Activated T-helper 2 cell treated with anti-CD3 and anti-CD28 coated beads, Interferon-gamma antibody, Interleukin-2, Interleukin-4, amounts not matched to agents 10 μg/mL and 5 μg/mL and 100 μg/mL, durations not matched to agents 14 hours and 24 hours and 36 hours (primary cell): ENCODE data around the gene PGA5. TPM values are rescaled to one million over a fixed set of nuclear protein-coding genes. Genes with fewer than 3 reads are reported as not detected.
"Not testable (repeated sequence)": the region's sequence is repeated elsewhere in the genome, so short reads cannot be mapped to it uniquely, and the experiment has no call there.

Experiments
- DNase-seq: peaks from one replicate; pipeline ENCODE4 v3.0.0; 2021; ENCODE audit warnings: low spot score
- H3K27ac Mint-ChIP-seq: one replicate; pipeline ENCODE4 v1.8.0; 2021; ENCODE audit warnings: mixed read lengths
- H3K27me3 Mint-ChIP-seq: one replicate; pipeline ENCODE4 v1.8.0; 2021; ENCODE audit warnings: low read depth, mixed read lengths
- H3K36me3 Mint-ChIP-seq: one replicate; pipeline ENCODE4 v1.8.0; 2021; ENCODE audit warnings: low read depth, mixed read lengths
- H3K4me1 Mint-ChIP-seq: one replicate; pipeline ENCODE4 v1.8.0; 2021; ENCODE audit warnings: low read depth, mixed read lengths
- H3K4me3 Mint-ChIP-seq: one replicate; pipeline ENCODE4 v1.8.0; 2021; ENCODE audit warnings: low read depth, mild to moderate bottlenecking, moderate library complexity, mixed read lengths
- H3K9me3 Mint-ChIP-seq: one replicate; pipeline ENCODE4 v1.8.0; 2021; ENCODE audit warnings: mixed read lengths
- intact Hi-C: fragments of 100-400 bp; cut with micrococcal nuclease; formaldehyde crosslinking; loops from one replicate; pipeline ENCODE4 v1.15.1; 2023
- total RNA-seq: library from RNA; stranded (reverse); gene quantifications from 2 replicates; pipeline ENCODE4 v1.2.3, GENCODE V29; 2022

The PGA5 gene
- total RNA-seq, 1 donor from 2014 or later, result not detected

GRCh38 chr11:61237130-61237529, 3.8 kb upstream of the PGA5 start:
- H3K4me3 Mint-ChIP-seq, H3K27me3 Mint-ChIP-seq, H3K9me3 Mint-ChIP-seq, H3K36me3 Mint-ChIP-seq, intact Hi-C loops, H3K27ac Mint-ChIP-seq, H3K4me1 Mint-ChIP-seq, DNase-seq: not testable (repeated sequence)

- H3K27me3 Mint-ChIP-seq, H3K9me3 Mint-ChIP-seq, H3K4me3 Mint-ChIP-seq, DNase-seq, H3K36me3 Mint-ChIP-seq, intact Hi-C loops, H3K4me1 Mint-ChIP-seq, H3K27ac Mint-ChIP-seq: not testable (repeated sequence)
Measured at GRCh38 chr11:61240288-61240687, 687 bp upstream of the PGA5 start.

GRCh38 chr11:61241526-61241925, 551 bp downstream of the PGA5 start:
- intact Hi-C loops, H3K9me3 Mint-ChIP-seq, DNase-seq, H3K4me3 Mint-ChIP-seq, H3K36me3 Mint-ChIP-seq, H3K27ac Mint-ChIP-seq, H3K27me3 Mint-ChIP-seq, H3K4me1 Mint-ChIP-seq: not testable (repeated sequence)

- H3K36me3 Mint-ChIP-seq, intact Hi-C loops, H3K4me1 Mint-ChIP-seq, H3K27ac Mint-ChIP-seq, H3K4me3 Mint-ChIP-seq, H3K27me3 Mint-ChIP-seq, DNase-seq, H3K9me3 Mint-ChIP-seq: not testable (repeated sequence)
Measured at GRCh38 chr11:61245284-61245964, 4.4 kb downstream of the PGA5 start.

- H3K9me3 Mint-ChIP-seq, DNase-seq, H3K4me3 Mint-ChIP-seq, H3K36me3 Mint-ChIP-seq, H3K27me3 Mint-ChIP-seq, H3K27ac Mint-ChIP-seq, intact Hi-C loops, H3K4me1 Mint-ChIP-seq: not testable (repeated sequence)
Measured at GRCh38 chr11:61248071-61248470, 7.1 kb downstream of the PGA5 start.

GRCh38 chr11:61249201-61249600, 8.2 kb downstream of the PGA5 start:
- H3K36me3 Mint-ChIP-seq, DNase-seq, H3K9me3 Mint-ChIP-seq, H3K27ac Mint-ChIP-seq, intact Hi-C loops, H3K4me1 Mint-ChIP-seq, H3K4me3 Mint-ChIP-seq, H3K27me3 Mint-ChIP-seq: not testable (repeated sequence)

GRCh38 chr11:61250796-61251765, 10.1 kb downstream of the PGA5 start:
- H3K4me1 Mint-ChIP-seq, H3K4me3 Mint-ChIP-seq, H3K27ac Mint-ChIP-seq, H3K36me3 Mint-ChIP-seq, DNase-seq, H3K9me3 Mint-ChIP-seq, H3K27me3 Mint-ChIP-seq: not testable (repeated sequence)
- intact Hi-C loops, result loop anchor here (10.0 kb wide), 1 partner anchor 134 kb away; no protein-coding TSS in a partner anchor

GRCh38 chr11:61252332-61252731, 11.4 kb downstream of the PGA5 start:
- H3K9me3 Mint-ChIP-seq, DNase-seq, H3K4me1 Mint-ChIP-seq, H3K4me3 Mint-ChIP-seq, H3K27ac Mint-ChIP-seq, H3K27me3 Mint-ChIP-seq, H3K36me3 Mint-ChIP-seq: not testable (repeated sequence)
- intact Hi-C loops, result loop anchor here (10.0 kb wide), 1 partner anchor 132 kb away; no protein-coding TSS in a partner anchor

GRCh38 chr11:61254403-61255025, 13.5 kb downstream of the PGA5 start:
- Mint-ChIP-seq H3K36me3 (no peaks in the 10 kb centered on the region), H3K4me3 (no peak overlapping the region), H3K27me3 (no peaks in the 10 kb centered on the region), H3K27ac (no peak overlapping the region), H3K9me3 (no peaks in the 10 kb centered on the region), H3K4me1 (no peaks in the 10 kb centered on the region)
- intact Hi-C loops, result loop anchor here (1.0 to 10.0 kb wide), 2 partner anchors 40 to 130 kb away; no protein-coding TSS in a partner anchor
- peak; percentile 53 for DNase-seq

GRCh38 chr11:61256710-61257482, 15.9 kb downstream of the PGA5 start:
- Mint-ChIP-seq H3K27ac (no peak overlapping the region), H3K4me1 (no peaks in the 10 kb centered on the region), H3K4me3 (no peak overlapping the region), H3K9me3 (no peaks in the 10 kb centered on the region), H3K27me3 (no peaks in the 10 kb centered on the region), H3K36me3 (no peaks in the 10 kb centered on the region)
- DNase-seq, result no peak
- intact Hi-C loops, result loop anchor here (10.0 kb wide), 1 partner anchor 128 kb away; no protein-coding TSS in a partner anchor

GRCh38 chr11:61258546-61258945, 17.6 kb downstream of the PGA5 start:
- intact Hi-C loops, result loop anchor here (10.0 kb wide), 1 partner anchor 126 kb away; no protein-coding TSS in a partner anchor
- Mint-ChIP-seq H3K4me1 (no peaks in the 10 kb centered on the region), H3K4me3 (no peak overlapping the region), H3K27me3 (no peaks in the 10 kb centered on the region), H3K9me3 (no peaks in the 10 kb centered on the region), H3K27ac (no peak overlapping the region), H3K36me3 (no peaks in the 10 kb centered on the region)
- DNase-seq, result no peak

- Mint-ChIP-seq H3K27me3 (no peaks in the 10 kb centered on the region), H3K27ac (no peak overlapping the region), H3K9me3 (no peaks in the 10 kb centered on the region), H3K36me3 (no peaks in the 10 kb centered on the region), H3K4me1 (no peaks in the 10 kb centered on the region), H3K4me3 (no peak overlapping the region)
- intact Hi-C loops, result loop anchor here (10.0 kb wide), 1 partner anchor 125 kb away; no protein-coding TSS in a partner anchor
- DNase-seq, result no peak
Measured at GRCh38 chr11:61259363-61259762, 18.4 kb downstream of the PGA5 start.
